ENCODE measurements around the gene GRB10. TPM values are rescaled to one million over a fixed set of nuclear protein-coding genes. Genes with fewer than 3 reads are reported as not detected.

The GRB10 gene
- total RNA-seq, 2 experiments from 2014 or later = 5.9 to 8.4 TPM

- Mint-ChIP-seq H3K4me1 (ENCODE audit: low read depth) (peaks cover 11% of the 10 kb centered on the region), H3K27ac (no peak overlapping the region), H3K9me3 (no peaks in the 10 kb centered on the region), H3K4me3 (no peak overlapping the region), H3K36me3 (ENCODE audit: low read depth) (no peaks in the 10 kb centered on the region), H3K27me3 (no peaks in the 10 kb centered on the region)
- CTCF ChIA-PET = no interaction called here
- H3K36me3 ChIP-seq (ENCODE audit: insufficient read depth, low read length) = no peaks in the 10 kb centered on the region
- H3K9me3 ChIP-seq (ENCODE audit: control insufficient read depth in 1 of 2, insufficient read depth in 1 of 2, low read length in 2 of 2) = no peaks in the 10 kb centered on the region
- H3K27ac ChIP-seq (ENCODE audit: low read depth in 1 of 2, low read length in 2 of 2) = no peak overlapping the region
- DNase-seq (no peak), ATAC-seq (ENCODE audit: poor library complexity) (no peak)
- POLR2A ChIA-PET = no interaction called here
- intact Hi-C loops (cut with DNase I, micrococcal nuclease) = loop anchor here in 1 of 2 experiments (2.0 kb wide), 1 partner anchor 21 kb away; no protein-coding TSS in a partner anchor
- H3K4me1 ChIP-seq (ENCODE audit: insufficient read depth, low read length) = peaks cover 10% of the 10 kb centered on the region
- no peak for TF ChIP-seq CTCF (IDR thresholded peaks at IDR 0.05)
- no peaks in the 10 kb centered on the region for H3K27me3 ChIP-seq (ENCODE audit: control insufficient read depth in 1 of 2, insufficient read depth in 2 of 2, low read length in 2 of 2)
- H3K4me3 ChIP-seq (ENCODE audit: low read length) = no peak overlapping the region
Observed at GRCh38 chr7:50725774-50726173, 56.9 kb downstream of the GRB10 start.

GRCh38 chr7:50724526-50725520 is 57.9 kb downstream of the GRB10 start:
- CTCF ChIA-PET = no interaction called here

GRCh38 chr7:50723888-50724287 is 58.8 kb downstream of the GRB10 start:
- no peak for TF ChIP-seq CTCF (IDR thresholded peaks at IDR 0.05)
- H3K4me1 Mint-ChIP-seq (ENCODE audit: low read depth) = peaks cover 11% of the 10 kb centered on the region
- ATAC-seq (ENCODE audit: poor library complexity) (no peak), DNase-seq (no peak)
- POLR2A ChIA-PET = no interaction called here
- Histone ChIP-seq H3K27ac (ENCODE audit: low read depth in 1 of 2, low read length in 2 of 2) (no peak overlapping the region), H3K36me3 (ENCODE audit: insufficient read depth, low read length) (no peaks in the 10 kb centered on the region), H3K4me3 (ENCODE audit: low read length) (no peak overlapping the region), H3K4me1 (ENCODE audit: insufficient read depth, low read length) (peaks cover 10% of the 10 kb centered on the region), H3K27me3 (ENCODE audit: control insufficient read depth in 1 of 2, insufficient read depth in 2 of 2, low read length in 2 of 2) (no peaks in the 10 kb centered on the region), H3K9me3 (ENCODE audit: control insufficient read depth in 1 of 2, insufficient read depth in 1 of 2, low read length in 2 of 2) (no peaks in the 10 kb centered on the region)
- no peaks in the 10 kb centered on the region for H3K9me3 Mint-ChIP-seq
- CTCF ChIA-PET = no interaction called here
- no peaks in the 10 kb centered on the region for H3K27me3 Mint-ChIP-seq
- intact Hi-C loops (cut with DNase I, micrococcal nuclease) = no loop called here
- no peak overlapping the region for H3K4me3 Mint-ChIP-seq
- no peak overlapping the region for H3K27ac Mint-ChIP-seq
- no peaks in the 10 kb centered on the region for H3K36me3 Mint-ChIP-seq (ENCODE audit: low read depth)

More at GRCh38 chr7:50724526-50725520, 57.9 kb downstream of the GRB10 start:
- intact Hi-C loops (cut with DNase I, micrococcal nuclease) = no loop called here
- Histone ChIP-seq H3K27me3 (ENCODE audit: control insufficient read depth in 1 of 2, insufficient read depth in 2 of 2, low read length in 2 of 2) (no peaks in the 10 kb centered on the region), H3K9me3 (ENCODE audit: control insufficient read depth in 1 of 2, insufficient read depth in 1 of 2, low read length in 2 of 2) (no peaks in the 10 kb centered on the region), H3K27ac (ENCODE audit: low read depth in 1 of 2, low read length in 2 of 2) (no peak overlapping the region), H3K4me3 (ENCODE audit: low read length) (no peak overlapping the region), H3K36me3 (ENCODE audit: insufficient read depth, low read length) (no peaks in the 10 kb centered on the region), H3K4me1 (ENCODE audit: insufficient read depth, low read length) (peaks cover 10% of the 10 kb centered on the region)
- DNase-seq = peak in 2 of 14 experiments; percentile 12 to 17
- Mint-ChIP-seq H3K9me3 (no peaks in the 10 kb centered on the region), H3K27me3 (no peaks in the 10 kb centered on the region), H3K4me1 (ENCODE audit: low read depth) (peaks cover 11% of the 10 kb centered on the region), H3K36me3 (ENCODE audit: low read depth) (no peaks in the 10 kb centered on the region), H3K4me3 (no peak overlapping the region), H3K27ac (no peak overlapping the region)
- peak; percentile 49 for ATAC-seq (ENCODE audit: poor library complexity)
- no peak for TF ChIP-seq CTCF (IDR thresholded peaks at IDR 0.05)
- POLR2A ChIA-PET = no interaction called here
